ENCODE results near the gene IFFO2. TPM values are rescaled to one million over a fixed set of nuclear protein-coding genes. Genes with fewer than 3 reads are reported as not detected.

IFFO2 gene
- total and polyA plus RNA-seq, 2 experiments from 2014 or later = 0.71 to 7.5 TPM

GRCh38 chr1:18929686-18930085 lies 26.8 kb downstream of the IFFO2 start:
- Histone ChIP-seq H3K4me3 (no peak overlapping the region), H3K9me2 (ENCODE audit: insufficient read depth) (no peaks in the 10 kb centered on the region), H3K79me2 (replicated peaks; ENCODE audit: insufficient read depth) (no peaks in the 10 kb centered on the region), H3K27me3 (ENCODE audit: insufficient read depth) (no peaks in the 10 kb centered on the region), H3K4me2 (no peak overlapping the region), H2AFZ (no peak overlapping the region), H3K27ac (ENCODE audit: low read depth) (no peak overlapping the region), H3F3A (replicated peaks; ENCODE audit: low read depth) (no peaks in the 10 kb centered on the region), H3K36me3 (ENCODE audit: insufficient read depth) (no peaks in the 10 kb centered on the region), H4K20me1 (replicated peaks; ENCODE audit: insufficient read depth) (no peaks in the 10 kb centered on the region; the same call in 1 of the 2 replicates), H3K4me1 (ENCODE audit: insufficient read depth) (no peaks in the 10 kb centered on the region)
- peaks cover 3% of the 10 kb centered on the region; the same call in 2 of the 3 replicates for H3K9me3 Mint-ChIP-seq
- DNase-seq (ENCODE audit: low spot score) (no peak), ATAC-seq (no peak)
- peaks cover 2% of the 10 kb centered on the region; the same call in 1 of the 3 replicates for H3K36me3 Mint-ChIP-seq (ENCODE audit: low read depth)
- H3K27me3 Mint-ChIP-seq (ENCODE audit: insufficient read depth, low read depth, poor library complexity) = peaks cover 12% of the 10 kb centered on the region
- TF ChIP-seq, protein P1, sequence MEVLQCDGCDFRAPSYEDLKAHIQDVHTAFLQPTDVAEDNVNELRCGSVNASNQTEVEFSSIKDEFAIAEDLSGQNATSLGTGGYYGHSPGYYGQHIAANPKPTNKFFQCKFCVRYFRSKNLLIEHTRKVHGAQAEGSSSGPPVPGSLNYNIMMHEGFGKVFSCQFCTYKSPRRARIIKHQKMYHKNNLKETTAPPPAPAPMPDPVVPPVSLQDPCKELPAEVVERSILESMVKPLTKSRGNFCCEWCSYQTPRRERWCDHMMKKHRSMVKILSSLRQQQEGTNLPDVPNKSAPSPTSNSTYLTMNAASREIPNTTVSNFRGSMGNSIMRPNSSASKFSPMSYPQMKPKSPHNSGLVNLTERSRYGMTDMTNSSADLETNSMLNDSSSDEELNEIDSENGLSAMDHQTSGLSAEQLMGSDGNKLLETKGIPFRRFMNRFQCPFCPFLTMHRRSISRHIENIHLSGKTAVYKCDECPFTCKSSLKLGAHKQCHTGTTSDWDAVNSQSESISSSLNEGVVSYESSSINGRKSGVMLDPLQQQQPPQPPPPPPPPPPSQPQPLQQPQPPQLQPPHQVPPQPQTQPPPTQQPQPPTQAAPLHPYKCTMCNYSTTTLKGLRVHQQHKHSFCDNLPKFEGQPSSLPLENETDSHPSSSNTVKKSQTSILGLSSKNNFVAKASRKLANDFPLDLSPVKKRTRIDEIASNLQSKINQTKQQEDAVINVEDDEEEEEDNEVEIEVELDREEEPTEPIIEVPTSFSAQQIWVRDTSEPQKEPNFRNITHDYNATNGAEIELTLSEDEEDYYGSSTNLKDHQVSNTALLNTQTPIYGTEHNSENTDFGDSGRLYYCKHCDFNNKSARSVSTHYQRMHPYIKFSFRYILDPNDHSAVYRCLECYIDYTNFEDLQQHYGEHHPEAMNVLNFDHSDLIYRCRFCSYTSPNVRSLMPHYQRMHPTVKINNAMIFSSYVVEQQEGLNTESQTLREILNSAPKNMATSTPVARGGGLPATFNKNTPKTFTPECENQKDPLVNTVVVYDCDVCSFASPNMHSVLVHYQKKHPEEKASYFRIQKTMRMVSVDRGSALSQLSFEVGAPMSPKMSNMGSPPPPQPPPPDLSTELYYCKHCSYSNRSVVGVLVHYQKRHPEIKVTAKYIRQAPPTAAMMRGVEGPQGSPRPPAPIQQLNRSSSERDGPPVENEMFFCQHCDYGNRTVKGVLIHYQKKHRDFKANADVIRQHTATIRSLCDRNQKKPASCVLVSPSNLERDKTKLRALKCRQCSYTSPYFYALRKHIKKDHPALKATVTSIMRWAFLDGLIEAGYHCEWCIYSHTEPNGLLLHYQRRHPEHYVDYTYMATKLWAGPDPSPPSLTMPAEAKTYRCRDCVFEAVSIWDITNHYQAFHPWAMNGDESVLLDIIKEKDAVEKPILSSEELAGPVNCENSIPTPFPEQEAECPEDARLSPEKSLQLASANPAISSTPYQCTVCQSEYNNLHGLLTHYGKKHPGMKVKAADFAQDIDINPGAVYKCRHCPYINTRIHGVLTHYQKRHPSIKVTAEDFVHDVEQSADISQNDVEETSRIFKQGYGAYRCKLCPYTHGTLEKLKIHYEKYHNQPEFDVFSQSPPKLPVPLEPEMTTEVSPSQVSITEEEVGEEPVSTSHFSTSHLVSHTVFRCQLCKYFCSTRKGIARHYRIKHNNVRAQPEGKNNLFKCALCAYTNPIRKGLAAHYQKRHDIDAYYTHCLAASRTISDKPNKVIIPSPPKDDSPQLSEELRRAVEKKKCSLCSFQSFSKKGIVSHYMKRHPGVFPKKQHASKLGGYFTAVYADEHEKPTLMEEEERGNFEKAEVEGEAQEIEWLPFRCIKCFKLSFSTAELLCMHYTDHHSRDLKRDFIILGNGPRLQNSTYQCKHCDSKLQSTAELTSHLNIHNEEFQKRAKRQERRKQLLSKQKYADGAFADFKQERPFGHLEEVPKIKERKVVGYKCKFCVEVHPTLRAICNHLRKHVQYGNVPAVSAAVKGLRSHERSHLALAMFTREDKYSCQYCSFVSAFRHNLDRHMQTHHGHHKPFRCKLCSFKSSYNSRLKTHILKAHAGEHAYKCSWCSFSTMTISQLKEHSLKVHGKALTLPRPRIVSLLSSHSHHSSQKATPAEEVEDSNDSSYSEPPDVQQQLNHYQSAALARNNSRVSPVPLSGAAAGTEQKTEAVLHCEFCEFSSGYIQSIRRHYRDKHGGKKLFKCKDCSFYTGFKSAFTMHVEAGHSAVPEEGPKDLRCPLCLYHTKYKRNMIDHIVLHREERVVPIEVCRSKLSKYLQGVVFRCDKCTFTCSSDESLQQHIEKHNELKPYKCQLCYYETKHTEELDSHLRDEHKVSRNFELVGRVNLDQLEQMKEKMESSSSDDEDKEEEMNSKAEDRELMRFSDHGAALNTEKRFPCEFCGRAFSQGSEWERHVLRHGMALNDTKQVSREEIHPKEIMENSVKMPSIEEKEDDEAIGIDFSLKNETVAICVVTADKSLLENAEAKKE (CRISPR knock-in tag; IDR thresholded peaks at IDR 0.05) = no peak
- TF ChIP-seq ZNF114 (CRISPR knock-in tag; IDR thresholded peaks at IDR 0.05) = no peak
- no peak for TF ChIP-seq NANOG (IDR thresholded peaks at IDR 0.05; ENCODE audit: borderline replicate concordance)
- TF ChIP-seq, protein P2, sequence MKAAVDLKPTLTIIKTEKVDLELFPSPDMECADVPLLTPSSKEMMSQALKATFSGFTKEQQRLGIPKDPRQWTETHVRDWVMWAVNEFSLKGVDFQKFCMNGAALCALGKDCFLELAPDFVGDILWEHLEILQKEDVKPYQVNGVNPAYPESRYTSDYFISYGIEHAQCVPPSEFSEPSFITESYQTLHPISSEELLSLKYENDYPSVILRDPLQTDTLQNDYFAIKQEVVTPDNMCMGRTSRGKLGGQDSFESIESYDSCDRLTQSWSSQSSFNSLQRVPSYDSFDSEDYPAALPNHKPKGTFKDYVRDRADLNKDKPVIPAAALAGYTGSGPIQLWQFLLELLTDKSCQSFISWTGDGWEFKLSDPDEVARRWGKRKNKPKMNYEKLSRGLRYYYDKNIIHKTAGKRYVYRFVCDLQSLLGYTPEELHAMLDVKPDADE (IDR thresholded peaks at IDR 0.05) = no peak
- TF ChIP-seq CREB1 (CRISPR knock-in tag; IDR thresholded peaks at IDR 0.05; ENCODE audit: low read depth) = no peak
- no peak for TF ChIP-seq EZH2 (IDR thresholded peaks at IDR 0.05; ENCODE audit: low read depth, unreplicated experiment)
- TF ChIP-seq JUNB (IDR thresholded peaks at IDR 0.05; ENCODE audit: unreplicated experiment) = no peak
- no peak for TF ChIP-seq ZNF331 (CRISPR knock-in tag; IDR thresholded peaks at IDR 0.05; ENCODE audit: low read depth)
- TF ChIP-seq REST (IDR thresholded peaks at IDR 0.05; ENCODE audit: unreplicated experiment) = no peak
- TF ChIP-seq, protein P3, sequence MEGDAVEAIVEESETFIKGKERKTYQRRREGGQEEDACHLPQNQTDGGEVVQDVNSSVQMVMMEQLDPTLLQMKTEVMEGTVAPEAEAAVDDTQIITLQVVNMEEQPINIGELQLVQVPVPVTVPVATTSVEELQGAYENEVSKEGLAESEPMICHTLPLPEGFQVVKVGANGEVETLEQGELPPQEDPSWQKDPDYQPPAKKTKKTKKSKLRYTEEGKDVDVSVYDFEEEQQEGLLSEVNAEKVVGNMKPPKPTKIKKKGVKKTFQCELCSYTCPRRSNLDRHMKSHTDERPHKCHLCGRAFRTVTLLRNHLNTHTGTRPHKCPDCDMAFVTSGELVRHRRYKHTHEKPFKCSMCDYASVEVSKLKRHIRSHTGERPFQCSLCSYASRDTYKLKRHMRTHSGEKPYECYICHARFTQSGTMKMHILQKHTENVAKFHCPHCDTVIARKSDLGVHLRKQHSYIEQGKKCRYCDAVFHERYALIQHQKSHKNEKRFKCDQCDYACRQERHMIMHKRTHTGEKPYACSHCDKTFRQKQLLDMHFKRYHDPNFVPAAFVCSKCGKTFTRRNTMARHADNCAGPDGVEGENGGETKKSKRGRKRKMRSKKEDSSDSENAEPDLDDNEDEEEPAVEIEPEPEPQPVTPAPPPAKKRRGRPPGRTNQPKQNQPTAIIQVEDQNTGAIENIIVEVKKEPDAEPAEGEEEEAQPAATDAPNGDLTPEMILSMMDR (conservative IDR thresholded peaks at IDR 0.05; ENCODE audit: low read depth in 2 of 2) = no peak
- TF ChIP-seq STAT1 (IDR thresholded peaks at IDR 0.05; ENCODE audit: unreplicated experiment) = no peak
- TF ChIP-seq POLR2AphosphoS5 (IDR thresholded peaks at IDR 0.05; ENCODE audit: low read depth) = no peak
- TF ChIP-seq EZH2phosphoT487 (IDR thresholded peaks at IDR 0.05; ENCODE audit: unreplicated experiment) = no peak
- H3K27ac Mint-ChIP-seq = peak overlapping the region; percentile 17; the same call in 1 of the 2 replicates
- H3K4me1 Mint-ChIP-seq = peaks cover 26% of the 10 kb centered on the region
- H3K4me3 Mint-ChIP-seq = no peak overlapping the region
